Left lung (tissue), 10 donors: ENCODE data around the gene LRRTM1. TPM values are rescaled to one million over a fixed set of nuclear protein-coding genes. Genes with fewer than 3 reads are reported as not detected.

Experiments
- ATAC-seq: fragments of 200-7000 bp; cut with Tn5 transposase; one replicate; pipeline ENCODE4 v1.9.1; 2020; ENCODE audit warnings: moderate library complexity
- DNase-seq, 4 donors: peaks; one replicate each; pipeline ENCODE4 v3.0.0-alpha.2; 2013 to 2020
- H3K27ac ChIP-seq, 2 donors: fragments of 200-600 bp; sonication (generic) in 1 of 2; one replicate each; pipeline versions ENCODE4 v1.5.0 to v1.8.0; 2020 to 2021
- H3K27me3 ChIP-seq, 2 donors: fragments of 200-600 bp; sonication (generic) in 1 of 2; one replicate each; pipeline versions ENCODE4 v1.5.0 to v1.8.0; 2020 to 2021
- H3K36me3 ChIP-seq, 2 donors: fragments of 200-600 bp; sonication (generic) in 1 of 2; one replicate each; pipeline versions ENCODE4 v1.5.0 to v1.8.0; 2020 to 2021
- H3K4me1 ChIP-seq, 2 donors: fragments of 200-600 bp; one replicate each; pipeline ENCODE4 v1.8.0; 2021
- H3K4me3 ChIP-seq, 2 donors: fragments of 200-600 bp; sonication (generic) in 1 of 2; one replicate each; pipeline versions ENCODE4 v1.5.0 to v1.8.0; 2020 to 2021; ENCODE audit warnings: mild to moderate bottlenecking in 1 of 2
- H3K9me3 ChIP-seq, 2 donors: fragments of 200-600 bp; sonication (generic) in 1 of 2; one replicate each; pipeline versions ENCODE4 v1.5.0 to v1.8.0; 2020 to 2021
- CTCF ChIP-seq, 2 donors: fragments of 200-600 bp; sonication (generic) in 1 of 2; IDR thresholded peaks; one replicate each; pipeline versions ENCODE4 v1.5.0 to v1.8.0; 2021; ENCODE audit warnings: antibody characterized with exemption in 2 of 2
- intact Hi-C, 2 donors: fragments of 100-400 bp; cut with DNase I; formaldehyde crosslinking; loops; one replicate each; pipeline versions ENCODE4 v1.11.2 to v1.14.2; 2022
- polyA plus RNA-seq, 6 donors: library from polyadenylated mRNA; unstranded; fragments of 120-200 nt; gene quantifications; one replicate each; pipeline ENCODE4 v1.2.1, GENCODE V29; 2013; ENCODE audit not compliant: insufficient read length in 6 of 6
- total RNA-seq, 2 donors: library from RNA; stranded (reverse); fragmentation: NEBNext Ultra II Directional; extraction: Animal tissue kit (Norgen Biotek cat#: 25700); gene quantifications; one replicate each; pipeline ENCODE4 v1.2.1, GENCODE V29; 2021
- donor health status: DM: no; HTN: yes; CAD: no.
- donor health status: DM: no; HTN: no; CAD: no.

Gene LRRTM1
- total and polyA plus RNA-seq, 8 donors: 2.0 to 3.6 (median 2.7) TPM; not detected in 2

GRCh38 chr2:80329491-80329890, 24.9 kb upstream of the LRRTM1 start:
- ATAC-seq (no peak), DNase-seq (no peak)
- H3K27me3 ChIP-seq: no peaks in the 10 kb centered on the region
- intact Hi-C loops: loop anchor here in 1 of 2 donors (10.0 kb wide), 1 partner anchor 165 kb away; no protein-coding TSS in a partner anchor
- H3K4me3 ChIP-seq: no peak overlapping the region
- H3K27ac ChIP-seq: no peak overlapping the region
- H3K4me1 ChIP-seq: no peaks in the 10 kb centered on the region
- H3K36me3 ChIP-seq: no peaks in the 10 kb centered on the region
- TF ChIP-seq CTCF (IDR thresholded peaks at IDR 0.05): no peak
- H3K9me3 ChIP-seq: no peaks in the 10 kb centered on the region

GRCh38 chr2:80328159-80328571, 23.6 kb upstream of the LRRTM1 start:
- peaks cover 0 to 13% of the 10 kb centered on the region in 2 donors for H3K27me3 ChIP-seq
- no peak overlapping the region for H3K27ac ChIP-seq
- H3K36me3 ChIP-seq: no peaks in the 10 kb centered on the region
- H3K9me3 ChIP-seq: no peaks in the 10 kb centered on the region
- ATAC-seq (no peak), DNase-seq (no peak)
- intact Hi-C loops: loop anchor here in 1 of 2 donors (10.0 kb wide), 1 partner anchor 167 kb away; no protein-coding TSS in a partner anchor
- H3K4me1 ChIP-seq: no peaks in the 10 kb centered on the region
- H3K4me3 ChIP-seq: no peak overlapping the region
- no peak for TF ChIP-seq CTCF (IDR thresholded peaks at IDR 0.05)

- no peak for ATAC-seq
- DNase-seq: no peak
- TF ChIP-seq CTCF (IDR thresholded peaks at IDR 0.05): no peak
- Histone ChIP-seq H3K27me3 (peaks cover 0 to 26% of the 10 kb centered on the region in 2 donors), H3K4me3 (no peak overlapping the region), H3K4me1 (no peaks in the 10 kb centered on the region), H3K27ac (no peak overlapping the region), H3K36me3 (no peaks in the 10 kb centered on the region), H3K9me3 (no peaks in the 10 kb centered on the region)
- intact Hi-C loops: loop anchor here in 1 of 2 donors (10.0 kb wide), 1 partner anchor 168 kb away; no protein-coding TSS in a partner anchor
Observed at GRCh38 chr2:80326861-80327260, 22.3 kb upstream of the LRRTM1 start.

- peaks cover 0 to 32% of the 10 kb centered on the region in 2 donors for H3K27me3 ChIP-seq
- no peaks in the 10 kb centered on the region for H3K9me3 ChIP-seq
- no peak overlapping the region for H3K4me3 ChIP-seq
- no peaks in the 10 kb centered on the region for H3K4me1 ChIP-seq
- no peaks in the 10 kb centered on the region for H3K36me3 ChIP-seq
- DNase-seq (no peak), ATAC-seq (peak; percentile 39)
- intact Hi-C loops: loop anchor here in 1 of 2 donors (10.0 kb wide), 1 partner anchor 169 kb away; no protein-coding TSS in a partner anchor
- TF ChIP-seq CTCF (IDR thresholded peaks at IDR 0.05): peak in 1 of 2 donors; percentile 26
- H3K27ac ChIP-seq: no peak overlapping the region
Observed at GRCh38 chr2:80326214-80326613, 21.7 kb upstream of the LRRTM1 start.

GRCh38 chr2:80324525-80324924, 20.0 kb upstream of the LRRTM1 start:
- H3K27ac ChIP-seq: no peak overlapping the region
- ATAC-seq (no peak), DNase-seq (no peak)
- H3K9me3 ChIP-seq: no peaks in the 10 kb centered on the region
- intact Hi-C loops: loop anchor here in 1 of 2 donors (10.0 kb wide), 1 partner anchor 170 kb away; no protein-coding TSS in a partner anchor
- no peaks in the 10 kb centered on the region for H3K4me1 ChIP-seq
- no peak for TF ChIP-seq CTCF (IDR thresholded peaks at IDR 0.05)
- H3K36me3 ChIP-seq: no peaks in the 10 kb centered on the region
- H3K27me3 ChIP-seq: peaks cover 0 to 35% of the 10 kb centered on the region in 2 donors
- H3K4me3 ChIP-seq: no peak overlapping the region
